NCI-H524 treated with DMSO at 0.1 percent for 48 hours (cell line): ENCODE data around the gene CACNA1D.
"Not testable (repeated sequence)": the region's sequence is repeated elsewhere in the genome, so short reads cannot be mapped to it uniquely, and the experiment has no call there.

Source experiments
- DNase-seq: peaks from one replicate; lab custom pipeline; 2025; lab: John Stamatoyannopoulos, UW

CACNA1D gene

GRCh38 chr3:53493963-53494791, at the start of gene CACNA1D:
CACNA1D (plus strand) TSS chr3:53494611; CDS start chr3:53495167, 556 bp downstream.
- no peak for DNase-seq

DNA sequence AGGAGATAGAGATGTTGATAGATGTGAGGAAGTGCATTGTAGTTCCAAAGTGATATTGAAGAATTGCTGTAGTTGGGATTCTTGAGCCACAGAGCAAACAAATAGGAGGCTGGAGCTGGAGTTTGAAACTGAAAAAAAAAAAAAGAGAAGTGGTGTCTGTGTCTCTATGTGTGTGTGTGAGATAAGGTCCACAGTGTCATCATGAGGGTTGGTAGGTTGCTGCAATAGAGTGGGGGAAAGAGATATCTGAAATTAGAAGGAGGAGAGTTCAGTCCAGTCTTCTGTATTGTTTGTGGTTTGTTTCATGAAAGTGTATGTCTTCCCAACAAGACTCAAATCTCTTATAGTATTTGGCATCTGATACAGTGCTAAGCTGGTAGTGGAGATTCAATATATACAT, 37.3 kb upstream of the CACNA1D start:
- no peak for DNase-seq

GRCh38 chr3:53460326-53460725, 34.1 kb upstream of the CACNA1D start:
- no peak for DNase-seq

GRCh38 chr3:53464424-53464823, 30.0 kb upstream of the CACNA1D start:
- DNase-seq: no peak

DNA sequence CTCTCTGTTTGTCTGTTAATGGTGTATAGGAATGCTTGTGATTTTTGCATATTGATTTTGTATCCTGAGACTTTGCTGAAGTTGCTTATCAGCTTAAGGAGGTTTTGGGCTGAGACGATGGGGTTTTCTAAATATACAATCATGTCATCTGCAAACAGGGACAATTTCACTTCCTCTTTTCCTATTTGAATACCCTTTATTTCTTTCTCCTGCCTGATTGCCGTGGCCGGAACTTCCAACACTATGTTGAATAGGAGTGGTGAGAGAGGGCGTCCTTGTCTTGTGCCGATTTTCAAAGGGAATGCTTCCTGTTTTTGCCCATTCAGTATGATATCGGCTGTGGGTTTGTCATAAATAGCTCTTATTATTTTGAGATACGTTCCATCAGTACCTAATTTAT, 24.7 kb upstream of the CACNA1D start:
- DNase-seq: not testable (repeated sequence)

- no peak for DNase-seq
Observed at GRCh38 chr3:53473422-53473821, 21.0 kb upstream of the CACNA1D start.

GRCh38 chr3:53476372-53476771, 18.0 kb upstream of the CACNA1D start:
- not testable (repeated sequence) for DNase-seq

DNA sequence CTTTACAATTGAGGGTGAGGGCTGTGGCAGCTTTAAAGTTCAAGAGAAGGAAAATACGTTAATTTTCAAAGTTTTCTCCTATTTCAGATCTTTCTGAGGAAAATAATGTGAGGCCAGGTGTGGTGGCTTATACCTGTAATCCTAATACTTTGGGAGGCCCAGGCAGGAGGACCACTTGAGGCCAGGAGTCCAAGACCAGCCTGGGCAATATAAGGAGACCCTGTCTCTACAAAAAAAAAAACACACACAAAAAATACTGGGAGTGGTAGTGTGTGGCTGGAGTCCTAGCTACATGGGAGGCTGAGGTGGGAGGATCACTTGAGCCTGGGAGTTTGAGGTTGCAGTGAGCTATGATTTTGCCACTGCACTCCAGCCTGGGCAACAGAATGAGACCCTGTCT, 16.7 kb upstream of the CACNA1D start:
- not testable (repeated sequence) for DNase-seq

GRCh38 chr3:53478166-53478830, 16.1 kb upstream of the CACNA1D start:
- DNase-seq: no peak

DNA sequence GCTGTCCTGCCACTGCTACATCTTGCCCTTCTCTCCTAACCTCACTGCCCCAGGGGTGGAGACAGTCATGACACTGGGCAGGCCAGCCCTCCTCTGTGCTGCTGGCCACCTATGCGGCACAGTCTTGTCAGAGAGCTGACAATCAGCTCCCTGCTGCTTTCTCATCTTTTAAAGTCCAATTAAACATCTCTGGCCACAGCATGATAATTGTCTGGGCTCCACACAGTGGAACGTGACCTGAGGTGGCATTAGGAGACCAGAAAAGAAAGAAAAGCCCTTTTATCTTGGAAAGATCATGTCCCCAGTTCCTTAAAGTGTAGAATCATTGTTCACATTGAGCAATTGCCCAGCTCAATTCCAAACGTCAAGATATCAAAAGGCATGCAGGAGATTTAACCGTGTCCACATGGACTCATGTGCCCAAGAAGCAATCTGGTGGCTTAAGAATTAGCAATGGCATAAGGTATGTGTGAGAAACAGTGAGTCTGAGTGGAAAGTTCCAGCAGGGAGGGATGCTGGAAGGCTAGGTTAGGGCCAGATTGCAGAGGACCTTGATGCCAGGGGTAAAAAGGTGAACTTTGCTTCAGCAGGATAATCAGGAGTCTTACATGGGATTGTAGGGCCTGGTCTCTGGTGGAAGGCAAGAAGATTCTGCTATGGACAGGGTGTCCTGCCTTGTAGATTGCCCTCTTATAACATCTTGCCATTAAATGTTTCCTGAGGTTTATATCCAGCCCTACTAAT, 15.3 kb upstream of the CACNA1D start:
- DNase-seq: no peak

DNA sequence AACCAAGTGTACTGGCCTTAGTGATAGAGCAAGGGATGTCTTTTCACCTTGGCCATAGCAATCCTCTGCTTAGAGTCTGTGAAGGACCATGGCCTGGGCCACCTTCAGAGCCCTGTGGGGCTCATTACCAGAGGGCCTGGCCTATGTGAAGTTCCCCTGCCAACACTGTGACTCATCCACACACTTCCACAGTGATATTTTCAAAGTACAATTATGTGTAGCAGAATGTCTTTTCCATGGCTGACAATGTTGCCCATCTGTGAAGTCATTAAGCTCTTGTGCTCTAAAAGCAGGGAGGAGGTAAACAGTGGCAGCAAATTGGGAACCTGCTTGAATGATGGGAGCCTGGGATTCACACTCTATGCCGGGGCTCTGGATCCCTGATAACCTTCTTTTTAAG, 12.2 kb upstream of the CACNA1D start:
- DNase-seq: no peak

GRCh38 chr3:53483821-53484220, 10.6 kb upstream of the CACNA1D start:
- no peak for DNase-seq

- no peak for DNase-seq
Observed at GRCh38 chr3:53484984-53485383, 9.4 kb upstream of the CACNA1D start.

GRCh38 chr3:53485675-53486403, 8.6 kb upstream of the CACNA1D start:
- no peak for DNase-seq

- DNase-seq: no peak
Observed at GRCh38 chr3:53486961-53487654, 7.3 kb upstream of the CACNA1D start.

DNA sequence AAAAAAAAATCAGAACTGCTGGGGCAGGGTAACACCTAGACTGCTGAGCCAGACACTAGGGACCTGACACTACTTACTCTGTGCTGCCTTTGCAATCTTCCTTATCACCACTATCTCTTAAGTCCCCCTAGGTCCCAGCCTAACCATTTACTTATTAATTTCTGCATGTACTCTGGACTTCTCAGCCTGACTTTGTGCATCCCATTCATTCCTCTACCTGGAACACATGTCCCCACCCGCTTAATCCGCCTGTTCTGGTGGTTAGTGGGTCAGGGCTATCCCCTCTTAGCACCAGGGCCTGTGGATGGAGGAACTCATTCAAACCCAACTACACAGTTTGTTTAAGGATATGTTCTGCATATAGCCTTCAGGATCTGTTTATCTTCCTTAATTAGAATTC, 5.0 kb upstream of the CACNA1D start:
- DNase-seq: no peak

- DNase-seq: no peak
Observed at GRCh38 chr3:53489787-53490458, 4.5 kb upstream of the CACNA1D start.

DNA sequence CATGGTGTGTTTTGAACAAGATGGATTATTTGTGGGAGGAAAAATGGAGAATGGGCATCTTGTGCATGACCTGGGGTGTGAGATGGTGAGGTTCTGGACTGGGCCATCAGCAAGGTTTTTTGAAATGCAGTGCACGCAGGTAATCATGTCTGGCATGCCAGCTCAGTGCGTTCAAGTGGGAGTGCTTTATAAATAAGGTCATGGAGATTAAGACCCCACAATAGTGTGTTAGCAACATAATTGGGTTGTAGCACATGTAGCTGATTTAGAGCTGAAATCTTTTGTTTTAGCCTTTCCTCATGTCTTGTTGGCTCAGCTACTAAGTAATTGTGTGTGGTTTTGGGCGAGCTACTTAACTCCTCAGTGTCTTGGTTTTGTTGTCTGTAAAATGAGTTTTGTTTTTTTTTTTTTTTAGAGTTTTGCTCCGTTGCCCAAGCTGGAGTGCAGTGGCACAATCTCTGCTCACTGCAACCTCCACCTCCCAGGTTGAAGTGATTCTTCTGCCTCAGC, 3.9 kb upstream of the CACNA1D start:
- DNase-seq: no peak

DNA sequence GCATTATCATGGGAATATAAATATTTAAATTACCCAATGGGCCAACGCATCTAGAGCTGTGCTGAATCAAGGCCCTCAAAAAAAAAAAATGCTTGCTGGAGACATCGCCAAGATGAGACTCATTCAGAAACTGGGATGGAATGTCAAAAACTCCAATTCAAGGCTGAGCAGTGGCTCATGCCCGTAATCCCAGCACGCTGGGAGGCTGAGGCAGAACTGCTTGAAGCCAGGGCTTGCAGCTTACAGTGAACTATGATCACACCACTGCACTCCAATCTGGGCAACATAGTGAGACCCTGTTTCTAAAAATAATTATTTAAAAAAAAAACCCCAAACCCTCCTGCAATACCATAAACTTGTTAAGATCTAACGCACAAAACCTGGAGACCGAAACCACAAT, 3.1 kb upstream of the CACNA1D start:
- no peak for DNase-seq

GRCh38 chr3:53493595-53493962, 832 bp upstream of the CACNA1D start:
- no peak for DNase-seq

DNA sequence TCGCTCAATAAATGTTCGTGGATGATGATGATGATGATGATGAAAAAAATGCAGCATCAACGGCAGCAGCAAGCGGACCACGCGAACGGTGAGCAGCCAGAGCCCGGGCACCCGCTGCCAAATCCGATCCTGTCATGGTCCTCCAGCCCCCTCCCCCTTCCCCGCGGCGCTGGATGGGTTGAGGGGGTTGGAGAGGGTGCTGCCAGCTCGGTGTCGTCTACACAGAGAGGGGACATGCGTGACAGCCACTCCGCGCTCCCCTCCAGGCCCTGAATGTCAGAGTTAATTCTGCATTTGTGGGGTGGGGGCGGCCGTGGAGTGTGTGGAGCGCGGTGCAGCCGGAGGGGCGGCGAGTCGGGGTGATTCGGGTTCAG, 722 bp downstream of the CACNA1D start:
- DNase-seq: no peak
